AG20443 (cell line): ENCODE measurements around the gene AFAP1L2.

Experiments used
- DNase-seq: peaks from one replicate; pipeline ENCODE4 v3.0.0; 2012; ENCODE audit warnings: low spot score, mixed read lengths

AFAP1L2 gene, protein sequence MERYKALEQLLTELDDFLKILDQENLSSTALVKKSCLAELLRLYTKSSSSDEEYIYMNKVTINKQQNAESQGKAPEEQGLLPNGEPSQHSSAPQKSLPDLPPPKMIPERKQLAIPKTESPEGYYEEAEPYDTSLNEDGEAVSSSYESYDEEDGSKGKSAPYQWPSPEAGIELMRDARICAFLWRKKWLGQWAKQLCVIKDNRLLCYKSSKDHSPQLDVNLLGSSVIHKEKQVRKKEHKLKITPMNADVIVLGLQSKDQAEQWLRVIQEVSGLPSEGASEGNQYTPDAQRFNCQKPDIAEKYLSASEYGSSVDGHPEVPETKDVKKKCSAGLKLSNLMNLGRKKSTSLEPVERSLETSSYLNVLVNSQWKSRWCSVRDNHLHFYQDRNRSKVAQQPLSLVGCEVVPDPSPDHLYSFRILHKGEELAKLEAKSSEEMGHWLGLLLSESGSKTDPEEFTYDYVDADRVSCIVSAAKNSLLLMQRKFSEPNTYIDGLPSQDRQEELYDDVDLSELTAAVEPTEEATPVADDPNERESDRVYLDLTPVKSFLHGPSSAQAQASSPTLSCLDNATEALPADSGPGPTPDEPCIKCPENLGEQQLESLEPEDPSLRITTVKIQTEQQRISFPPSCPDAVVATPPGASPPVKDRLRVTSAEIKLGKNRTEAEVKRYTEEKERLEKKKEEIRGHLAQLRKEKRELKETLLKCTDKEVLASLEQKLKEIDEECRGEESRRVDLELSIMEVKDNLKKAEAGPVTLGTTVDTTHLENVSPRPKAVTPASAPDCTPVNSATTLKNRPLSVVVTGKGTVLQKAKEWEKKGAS

GRCh38 chr10:114404171-114405010, at the start of gene AFAP1L2:
TSS of gene AFAP1L2 (minus strand) at chr10:114404502. CDS start at chr10:114404455, 47 bp downstream.
- peak; percentile 74 for DNase-seq

DNA sequence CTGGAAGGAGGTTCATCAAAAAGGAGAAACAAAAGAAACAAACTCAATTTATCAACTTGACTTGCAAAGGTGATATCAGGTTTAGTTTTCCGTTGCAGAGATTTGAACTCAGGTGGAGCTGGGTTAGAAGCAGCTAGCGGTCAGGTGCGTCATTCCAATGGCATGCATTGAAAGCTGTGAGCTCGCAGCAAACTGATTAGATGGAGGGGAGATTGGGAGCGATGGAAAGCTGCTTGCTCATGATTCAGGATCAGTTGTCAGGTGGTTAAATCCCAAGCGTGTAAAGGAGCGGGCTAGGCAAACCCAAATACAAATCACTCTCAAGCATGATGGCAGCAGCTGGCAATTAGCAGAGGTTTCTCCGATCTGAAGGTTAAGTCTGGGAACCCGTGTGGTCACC, 49.3 kb upstream of the AFAP1L2 start:
- DNase-seq: no peak

DNA sequence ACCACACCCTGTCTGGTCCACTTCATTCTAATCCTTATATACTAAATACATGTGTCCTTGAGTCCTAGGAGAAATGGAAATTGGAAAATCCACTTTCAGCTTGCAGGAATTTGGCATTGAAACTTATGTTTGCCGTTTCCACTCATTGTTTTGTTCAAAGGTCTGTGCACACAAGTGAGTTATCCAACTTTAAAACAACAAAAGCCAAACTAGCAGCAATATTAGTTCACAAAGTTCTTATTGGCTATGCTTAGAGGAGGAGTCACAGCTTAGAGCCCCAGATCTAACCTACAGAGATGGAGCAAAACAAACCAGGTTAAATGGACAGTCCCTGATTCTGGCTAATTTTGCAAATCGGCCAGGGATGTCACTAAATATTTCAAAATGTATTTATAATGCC, 44.6 kb upstream of the AFAP1L2 start:
- no peak for DNase-seq

- DNase-seq: no peak
Measured at GRCh38 chr10:114445332-114445731, 41.0 kb upstream of the AFAP1L2 start.

GRCh38 chr10:114444819-114445218, 40.5 kb upstream of the AFAP1L2 start:
- no peak for DNase-seq

DNA sequence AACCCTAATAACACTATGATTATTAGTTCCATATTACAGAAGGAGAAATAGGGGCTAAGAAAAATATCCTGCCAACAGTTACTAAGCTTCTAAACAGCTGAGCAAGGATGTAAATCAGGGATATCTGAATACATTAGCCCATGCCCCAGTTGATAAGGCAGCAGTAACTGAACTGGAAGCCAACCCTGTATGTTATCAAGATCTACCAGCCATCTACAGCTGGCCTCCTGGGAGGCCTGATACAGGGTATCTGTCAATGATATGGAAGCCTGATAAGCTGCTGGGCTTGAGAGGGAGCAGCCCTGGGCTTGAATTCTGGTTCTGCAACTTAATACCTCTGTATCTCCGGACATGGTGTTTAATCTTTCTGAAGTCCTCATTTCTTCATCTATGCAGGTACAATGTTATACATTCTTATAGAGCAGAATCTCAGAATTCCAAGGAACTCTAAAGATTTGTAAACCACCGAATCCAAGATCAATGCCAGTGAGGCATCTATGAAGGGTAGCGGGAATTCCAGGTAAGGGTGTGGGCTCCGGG, 37.9 kb upstream of the AFAP1L2 start:
- no peak for DNase-seq

DNA sequence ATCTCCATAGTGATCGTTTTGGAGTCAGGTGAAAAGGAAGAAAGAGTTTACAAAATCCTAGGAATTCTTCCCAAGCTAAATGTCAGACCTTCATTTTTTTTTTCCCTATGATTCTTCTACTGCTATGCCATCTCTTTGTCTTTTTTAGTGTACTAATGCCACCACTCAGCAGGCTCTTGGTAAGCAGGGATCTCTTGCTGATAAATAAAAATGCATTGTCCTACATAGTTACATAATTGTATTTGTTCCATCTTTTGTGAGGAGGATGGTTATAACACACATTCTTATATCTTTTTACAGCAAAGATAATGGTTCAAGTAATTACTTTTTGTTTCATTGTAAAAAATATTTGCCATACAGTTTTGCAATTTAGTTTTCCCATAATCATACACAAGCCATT, 36.8 kb upstream of the AFAP1L2 start:
- DNase-seq: no peak

GRCh38 chr10:114437473-114438292, 33.4 kb upstream of the AFAP1L2 start:
- peak; percentile 58 for DNase-seq

DNA sequence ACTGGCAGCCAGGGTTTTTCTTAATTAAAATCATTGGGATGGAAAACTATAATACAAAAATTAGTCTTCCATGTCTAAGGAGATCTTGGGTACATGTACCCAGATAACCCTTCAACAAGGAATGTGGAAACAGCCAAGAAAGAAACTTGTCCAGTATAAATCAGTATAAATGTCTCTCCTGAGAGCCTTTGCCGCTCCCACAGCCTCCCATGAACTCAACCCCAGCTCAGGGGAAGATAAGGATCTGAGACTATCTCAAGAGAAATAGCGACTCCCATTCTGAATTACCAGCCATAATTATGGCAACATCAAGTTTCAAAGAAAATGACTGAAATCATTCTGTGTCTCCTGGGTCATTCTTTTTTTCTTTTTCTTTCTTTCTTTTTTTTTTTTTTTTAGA, 32.6 kb upstream of the AFAP1L2 start:
- no peak for DNase-seq

GRCh38 chr10:114432566-114433093, 28.3 kb upstream of the AFAP1L2 start:
- DNase-seq: no peak

DNA sequence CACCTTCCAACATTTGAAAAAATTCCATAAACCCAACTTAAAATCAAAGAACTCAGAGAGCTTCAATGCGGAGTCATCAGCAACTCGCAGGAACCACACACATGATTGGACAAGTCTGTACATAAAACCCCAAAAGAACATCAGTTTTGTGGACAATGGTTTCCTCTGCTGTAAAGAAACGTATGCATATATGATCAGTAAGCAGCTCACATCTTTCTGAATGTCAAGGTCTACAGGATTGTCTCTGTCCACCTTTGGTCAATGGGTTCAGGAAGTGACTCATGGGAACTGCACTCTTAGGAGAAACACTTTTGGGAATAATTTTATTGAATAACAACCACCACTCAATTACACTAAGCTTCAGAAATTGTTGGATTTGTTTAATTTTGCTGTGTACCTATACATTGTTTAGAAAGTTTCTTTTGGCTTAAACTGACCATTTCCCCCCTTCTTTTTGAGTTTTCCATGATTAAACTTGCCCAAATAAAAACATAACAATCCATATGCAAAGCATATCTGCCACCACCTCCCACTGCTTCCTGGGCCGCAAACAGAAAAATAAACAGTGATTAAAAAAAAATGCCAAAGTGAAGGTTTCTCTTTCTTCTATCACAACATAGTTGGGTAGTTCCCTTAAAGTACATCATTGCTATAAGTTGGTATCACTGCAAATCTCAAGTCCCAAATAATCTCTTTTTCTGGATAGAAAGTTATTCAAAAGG, 27.3 kb upstream of the AFAP1L2 start:
- no peak for DNase-seq

DNA sequence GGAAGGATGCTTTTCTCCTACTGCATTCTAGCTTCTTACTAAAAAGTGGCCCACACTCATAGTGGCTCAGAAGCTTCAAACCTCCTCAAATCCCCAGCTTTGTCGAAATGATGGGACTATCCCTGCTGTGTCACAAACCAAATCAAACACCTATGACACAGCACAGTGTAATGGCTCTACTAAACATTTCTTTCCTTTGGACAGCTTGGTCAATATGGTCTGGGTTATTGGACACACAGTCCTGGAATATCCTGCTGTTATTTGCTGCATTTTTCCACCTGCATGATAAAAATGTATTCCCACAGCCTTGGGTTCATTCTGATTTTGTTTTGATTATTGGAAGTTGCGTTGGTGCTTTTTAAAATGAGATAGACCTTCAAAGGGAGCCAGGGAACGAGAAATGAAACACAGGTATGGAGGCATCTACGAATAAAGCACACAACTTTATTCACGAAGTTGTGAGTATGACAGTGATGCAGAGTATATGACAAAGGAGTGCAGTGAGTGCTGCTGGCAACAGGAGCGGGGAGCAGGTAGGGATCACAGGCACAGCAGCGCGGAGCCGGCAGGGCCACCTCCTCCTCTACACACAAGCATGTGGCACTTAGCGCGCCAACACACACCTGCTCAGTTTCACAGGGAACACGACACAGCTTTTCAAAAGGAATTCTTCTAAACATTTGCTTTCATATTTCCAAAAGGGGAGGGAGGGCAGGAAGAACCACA, 26.5 kb upstream of the AFAP1L2 start:
- DNase-seq: no peak

DNA sequence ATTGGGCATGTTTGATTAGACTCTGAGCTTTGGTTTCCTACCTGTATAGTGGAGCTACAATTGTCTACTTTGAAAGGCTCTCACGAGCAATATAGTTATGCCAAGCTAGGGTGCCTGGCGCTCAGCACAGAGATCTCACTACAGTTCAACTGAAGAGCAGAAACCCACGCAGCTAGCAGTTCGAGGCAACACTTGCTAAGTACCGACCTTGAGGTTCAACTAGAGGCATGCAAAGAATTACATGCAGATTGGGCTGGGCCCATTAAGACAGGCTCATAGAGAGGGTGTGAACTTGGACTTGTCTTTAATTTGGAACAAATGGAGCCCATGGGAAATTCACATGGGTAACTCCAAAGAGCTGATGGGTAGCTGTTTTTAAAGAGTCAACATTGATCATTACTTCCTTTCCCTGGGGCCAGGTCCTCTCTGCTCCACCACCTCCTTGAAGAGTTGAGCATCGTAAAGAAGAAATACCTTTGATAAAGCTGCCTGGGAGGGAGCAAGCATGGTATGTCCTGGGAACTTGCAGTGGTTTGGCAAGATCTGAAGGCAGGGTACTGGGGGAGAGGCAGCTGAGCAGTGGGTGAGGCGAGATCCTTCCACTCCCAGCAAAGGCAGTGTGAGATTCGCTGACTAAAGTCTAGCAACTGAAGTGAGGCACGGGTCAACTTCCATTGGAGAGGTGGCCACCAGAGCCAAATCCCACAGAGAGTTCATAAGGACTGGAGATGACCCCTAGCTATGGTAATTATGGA, 25.5 kb upstream of the AFAP1L2 start:
- no peak for DNase-seq

- DNase-seq: no peak
Measured at GRCh38 chr10:114427124-114427852, 23.0 kb upstream of the AFAP1L2 start.

- no peak for DNase-seq
Measured at GRCh38 chr10:114426476-114426875, 22.2 kb upstream of the AFAP1L2 start.

- DNase-seq: no peak
Measured at GRCh38 chr10:114420811-114421485, 16.6 kb upstream of the AFAP1L2 start.

DNA sequence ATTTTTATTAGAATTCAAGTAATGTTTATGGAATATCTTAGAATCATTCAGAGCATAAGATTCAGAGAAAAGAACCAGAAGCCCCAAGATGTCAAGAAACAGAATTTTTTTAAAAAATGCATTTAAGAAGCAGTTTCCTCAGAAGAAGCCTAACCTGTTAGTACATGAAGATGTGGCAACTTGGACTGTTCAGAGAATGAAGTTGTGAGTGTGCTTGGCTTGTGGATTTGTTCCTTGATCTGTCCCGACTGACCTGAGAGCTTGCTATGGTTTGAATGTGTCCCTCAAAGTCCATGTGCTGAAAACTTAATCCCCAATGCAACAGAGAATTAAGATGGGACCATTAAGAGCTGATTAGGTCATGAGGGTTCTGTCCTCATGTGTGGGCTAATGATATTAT, 13.8 kb upstream of the AFAP1L2 start:
- DNase-seq: no peak
